Large intestine (tissue), 3 donors: Measurements from ENCODE around the gene ELMO1. TPM values are rescaled to one million over a fixed set of nuclear protein-coding genes. Genes with fewer than 3 reads are reported as not detected.

Experiments
- DNase-seq, 2 donors: peaks; one replicate each; pipeline versions ENCODE4 v3.0.0 to v3.0.0-alpha.2; 2013
- H3K27ac ChIP-seq: one replicate; pipeline ENCODE4 v1.5.1; 2013; ENCODE audit warnings: low read length
- H3K27me3 ChIP-seq: 2 replicates; pipeline ENCODE4 v1.6.1; 2013; ENCODE audit warnings: low read length; ENCODE audit not compliant: control insufficient read depth, insufficient read depth
- H3K36me3 ChIP-seq: 2 replicates; pipeline ENCODE4 v1.6.1; 2013; ENCODE audit warnings: low read length; ENCODE audit not compliant: control insufficient read depth, insufficient read depth
- H3K4me1 ChIP-seq: one replicate; pipeline ENCODE4 v1.6.1; 2013; ENCODE audit warnings: low read length; ENCODE audit not compliant: control insufficient read depth, insufficient read depth
- H3K4me3 ChIP-seq: one replicate; pipeline ENCODE4 v1.5.1; 2013; ENCODE audit warnings: low read length
- H3K9me3 ChIP-seq: one replicate; pipeline ENCODE4 v1.6.1; 2013; ENCODE audit warnings: mild to moderate bottlenecking, low read depth, low read length, moderate library complexity; ENCODE audit not compliant: control insufficient read depth
- WGBS: methylation state at CpG from one replicate; pipeline ENCODE4 v1.1.5; 2013; ENCODE audit warnings: low lambda C conversion rate; ENCODE audit not compliant: insufficient coverage; 5-methylcytosine and 5-hydroxymethylcytosine counted together
- polyA plus RNA-seq: library from polyadenylated mRNA; unstranded; fragments of 120-200 nt; gene quantifications from one replicate; pipeline ENCODE4 v1.2.1, GENCODE V29; 2013

Gene ELMO1
- polyA plus RNA-seq, 1 donor = 9.5 TPM

DNA sequence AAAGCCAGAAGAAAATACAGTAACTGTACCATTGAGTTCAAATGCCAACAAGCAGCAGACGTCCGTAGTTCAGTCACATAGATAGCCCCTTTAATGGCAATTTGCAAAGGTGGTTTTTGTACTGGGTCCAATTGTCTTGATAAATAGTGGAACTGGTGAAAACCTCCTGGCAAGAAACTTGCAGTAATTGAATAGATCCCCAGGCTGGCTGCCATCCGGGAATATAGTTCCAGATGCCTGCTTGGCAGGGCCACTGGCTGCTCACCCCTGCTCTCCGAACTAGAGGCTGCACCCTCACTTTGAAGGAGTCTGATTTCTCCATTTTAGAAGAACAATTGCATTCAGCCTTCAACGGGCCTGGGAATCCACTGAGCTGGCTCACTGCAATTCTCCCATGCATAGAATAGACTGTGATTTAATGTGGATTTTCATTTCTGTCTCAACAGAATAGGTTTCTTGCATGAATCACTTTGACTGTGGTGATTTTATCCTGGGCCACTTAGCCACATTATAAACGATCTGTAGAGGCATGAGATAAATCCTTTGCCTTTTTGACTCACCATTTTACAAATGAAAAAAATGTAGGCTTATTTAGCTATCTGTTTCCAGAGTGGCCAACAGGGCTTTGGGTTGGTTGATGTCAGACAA, 35.9 kb upstream of the ELMO1 start:
- WGBS = 57% methylated on average over 1 of the region's 6 CpGs
- H3K36me3 ChIP-seq = no peaks in the 10 kb centered on the region
- no peak for DNase-seq
- H3K9me3 ChIP-seq = no peaks in the 10 kb centered on the region
- H3K4me3 ChIP-seq = no peak overlapping the region
- H3K27ac ChIP-seq = no peak overlapping the region
- no peaks in the 10 kb centered on the region for H3K4me1 ChIP-seq
- peaks cover 3% of the 10 kb centered on the region for H3K27me3 ChIP-seq

DNA sequence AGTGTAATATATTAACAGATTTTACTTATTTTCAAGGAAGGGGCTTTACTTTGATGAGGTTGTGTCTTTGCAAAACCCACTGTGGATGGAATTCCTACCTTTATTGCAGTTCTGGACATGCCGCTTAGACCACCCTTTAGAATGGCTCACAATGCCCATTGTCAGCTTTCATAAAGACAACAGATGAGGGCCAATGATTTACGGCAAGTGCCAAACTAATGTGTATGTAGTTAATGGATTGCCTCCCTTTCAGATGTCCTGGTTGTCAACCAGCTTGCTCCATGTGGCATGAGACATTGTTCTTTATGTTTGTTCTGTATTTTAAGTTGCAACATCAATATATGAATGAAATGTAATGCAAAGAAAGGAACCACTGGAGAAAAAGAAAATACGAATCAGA, 35.0 kb upstream of the ELMO1 start:
- Histone ChIP-seq H3K36me3 (no peaks in the 10 kb centered on the region), H3K27ac (no peak overlapping the region), H3K4me1 (no peaks in the 10 kb centered on the region), H3K9me3 (no peaks in the 10 kb centered on the region), H3K4me3 (no peak overlapping the region), H3K27me3 (peaks cover 3% of the 10 kb centered on the region)
- WGBS = 80% methylated on average over 1 of the region's 3 CpGs
- no peak for DNase-seq

- Histone ChIP-seq H3K9me3 (no peaks in the 10 kb centered on the region), H3K27ac (no peak overlapping the region), H3K4me3 (no peak overlapping the region), H3K36me3 (no peaks in the 10 kb centered on the region), H3K4me1 (no peaks in the 10 kb centered on the region), H3K27me3 (peaks cover 3% of the 10 kb centered on the region)
- no CpG with 5 or more reads among the region's 2 CpGs for WGBS
- no peak for DNase-seq
These were observed 34.3 kb upstream of the ELMO1 start for GRCh38 chr7:37482953-37483352.

- H3K27ac ChIP-seq = no peak overlapping the region
- no peaks in the 10 kb centered on the region for H3K36me3 ChIP-seq
- no peaks in the 10 kb centered on the region for H3K4me1 ChIP-seq
- DNase-seq = no peak
- no peak overlapping the region for H3K4me3 ChIP-seq
- peaks cover 3% of the 10 kb centered on the region for H3K27me3 ChIP-seq
- no peaks in the 10 kb centered on the region for H3K9me3 ChIP-seq
- WGBS = 60% methylated on average over 1 of the region's 1 CpG
These were observed 33.8 kb upstream of the ELMO1 start for GRCh38 chr7:37482505-37482904.

DNA sequence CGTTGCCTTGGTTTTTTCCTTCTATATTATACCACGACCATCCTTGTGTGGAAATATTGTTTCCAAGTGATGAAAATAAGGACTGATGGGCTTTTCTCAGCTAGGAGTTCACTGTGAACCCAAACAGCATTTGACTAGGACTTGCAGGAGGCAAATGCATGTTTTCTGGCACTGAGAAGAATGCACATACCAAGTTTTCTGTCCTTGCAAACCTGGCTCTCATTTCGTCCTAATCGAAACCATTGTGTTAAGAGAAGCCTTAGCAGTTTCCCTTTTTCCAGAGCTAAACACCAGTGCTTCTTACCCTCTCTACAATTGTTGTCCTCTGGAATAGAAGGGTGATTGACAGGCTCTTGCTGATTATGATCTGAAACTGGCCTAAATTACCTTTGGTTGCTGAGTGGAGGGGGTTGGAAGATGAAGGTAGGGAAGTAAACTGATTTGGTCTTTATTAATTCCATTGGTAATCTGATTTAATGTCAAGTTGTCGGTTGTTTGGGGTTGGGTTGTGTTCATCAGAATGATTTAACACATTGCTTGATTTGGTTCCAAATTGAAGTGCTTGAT, 33.1 kb upstream of the ELMO1 start:
- Histone ChIP-seq H3K9me3 (no peaks in the 10 kb centered on the region), H3K36me3 (no peaks in the 10 kb centered on the region), H3K4me1 (no peaks in the 10 kb centered on the region), H3K4me3 (no peak overlapping the region), H3K27me3 (peaks cover 3% of the 10 kb centered on the region), H3K27ac (no peak overlapping the region)
- no CpG with 5 or more reads among the region's 5 CpGs for WGBS
- DNase-seq = no peak

- 80% methylated on average over 1 of the region's 5 CpGs for WGBS
- Histone ChIP-seq H3K36me3 (no peaks in the 10 kb centered on the region), H3K4me1 (no peaks in the 10 kb centered on the region), H3K9me3 (no peaks in the 10 kb centered on the region), H3K27ac (no peak overlapping the region), H3K27me3 (peaks cover 3% of the 10 kb centered on the region), H3K4me3 (no peak overlapping the region)
- DNase-seq = no peak
These were observed 32.5 kb upstream of the ELMO1 start for GRCh38 chr7:37481154-37481553.

DNA sequence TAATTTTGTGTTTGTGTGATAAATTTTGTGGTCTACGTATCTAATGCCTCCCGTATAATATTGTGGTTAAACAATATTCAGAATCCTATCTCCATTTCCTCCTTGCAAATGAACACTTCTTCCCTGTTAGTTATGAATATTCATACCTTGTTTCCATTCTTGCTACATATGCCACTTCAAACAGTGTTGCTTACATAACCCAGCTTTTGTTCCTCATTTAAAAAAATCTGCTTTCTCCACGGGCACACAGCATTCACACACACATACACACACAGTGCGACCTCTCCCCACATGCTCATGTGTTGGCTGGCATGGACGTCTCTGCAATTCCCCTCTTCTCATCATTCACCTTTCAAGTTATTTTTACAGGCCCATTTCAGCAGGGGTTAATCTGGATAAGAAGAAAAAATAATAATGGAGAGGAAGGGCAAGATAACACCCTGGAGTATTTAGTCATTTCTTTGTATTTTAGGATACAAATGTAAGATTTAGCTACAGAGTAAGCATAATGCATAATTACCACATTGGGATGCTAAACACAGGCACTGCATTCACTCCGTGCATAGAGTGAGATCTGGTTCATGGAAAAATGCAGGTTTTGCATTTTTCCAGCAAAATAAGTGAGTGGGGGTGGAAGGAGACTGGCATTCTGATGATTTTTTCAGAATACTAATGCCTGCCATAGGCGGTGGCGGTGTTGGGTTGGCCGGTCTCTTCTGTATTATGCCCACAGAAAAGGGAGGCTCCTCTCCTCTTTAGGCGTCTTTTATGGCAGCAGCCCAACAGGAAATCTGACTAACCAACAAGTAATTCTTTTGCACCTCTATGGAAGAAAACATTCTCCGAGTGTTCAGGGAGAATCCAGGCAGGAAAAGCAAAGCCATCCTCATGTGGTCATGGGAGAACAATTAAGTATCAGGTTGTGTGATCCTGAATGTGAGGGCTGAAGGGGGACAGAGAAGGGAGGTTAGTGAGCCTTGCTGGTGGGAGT, 31.7 kb upstream of the ELMO1 start:
- H3K4me1 ChIP-seq = no peaks in the 10 kb centered on the region
- no peak overlapping the region for H3K4me3 ChIP-seq
- no peak for DNase-seq
- 90% methylated on average over 2 of the region's 11 CpGs for WGBS
- H3K27ac ChIP-seq = no peak overlapping the region
- no peaks in the 10 kb centered on the region for H3K9me3 ChIP-seq
- no peaks in the 10 kb centered on the region for H3K36me3 ChIP-seq
- peaks cover 3% of the 10 kb centered on the region for H3K27me3 ChIP-seq

DNA sequence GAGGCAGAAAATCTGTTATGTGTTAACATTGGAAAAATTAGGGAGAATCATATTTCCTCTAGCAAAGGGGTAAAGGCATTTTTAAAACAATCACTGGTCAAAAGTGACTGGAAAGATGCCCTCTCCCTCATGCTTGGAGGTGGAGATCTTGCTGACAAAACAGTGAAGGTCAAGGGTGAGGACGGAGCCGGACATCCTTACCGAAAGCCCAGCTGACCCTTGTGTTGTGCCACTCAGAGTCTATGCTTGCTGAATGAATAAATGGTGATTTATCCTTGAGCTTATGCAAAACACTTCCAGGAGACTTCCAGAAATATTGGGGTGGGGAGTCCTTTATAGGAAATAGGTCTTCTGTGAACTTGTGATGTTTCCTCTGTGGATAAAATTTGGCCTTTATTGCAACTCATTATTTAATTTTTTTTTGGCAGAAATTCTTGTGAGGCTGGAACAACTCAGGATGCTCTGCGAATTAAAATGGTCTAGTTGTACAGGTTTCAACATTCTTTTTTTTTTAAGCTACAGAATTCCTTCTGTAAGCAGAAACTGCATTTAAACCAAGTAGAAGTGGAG, 28.3 kb upstream of the ELMO1 start:
- no peak for DNase-seq
- WGBS = 100% methylated on average over 1 of the region's 4 CpGs
- Histone ChIP-seq H3K9me3 (no peaks in the 10 kb centered on the region), H3K4me1 (no peaks in the 10 kb centered on the region), H3K36me3 (no peaks in the 10 kb centered on the region), H3K4me3 (no peak overlapping the region), H3K27ac (no peak overlapping the region), H3K27me3 (peaks cover 3% of the 10 kb centered on the region)

GRCh38 chr7:37476428-37476827, 27.8 kb upstream of the ELMO1 start:
- Histone ChIP-seq H3K4me1 (no peaks in the 10 kb centered on the region), H3K4me3 (no peak overlapping the region), H3K36me3 (no peaks in the 10 kb centered on the region), H3K27me3 (peaks cover 3% of the 10 kb centered on the region), H3K9me3 (no peaks in the 10 kb centered on the region), H3K27ac (no peak overlapping the region)
- DNase-seq = no peak
- no CpG with 5 or more reads among the region's 1 CpG for WGBS

- H3K27me3 ChIP-seq = peaks cover under 1% of the 10 kb centered on the region
- H3K36me3 ChIP-seq = no peaks in the 10 kb centered on the region
- no peaks in the 10 kb centered on the region for H3K4me1 ChIP-seq
- H3K9me3 ChIP-seq = no peaks in the 10 kb centered on the region
- no peak overlapping the region for H3K27ac ChIP-seq
- 100% methylated on average over 2 of the region's 4 CpGs for WGBS
- H3K4me3 ChIP-seq = no peak overlapping the region
- DNase-seq = no peak
These were observed 27.0 kb upstream of the ELMO1 start for GRCh38 chr7:37475646-37476045.
